Stimulated activated CD4-positive, alpha-beta T cell treated with anti-CD3 and anti-CD28 coated beads, TNF-alpha, amount 100 ng/mL, for 1 hour (primary cell): Measurements from ENCODE around the gene CCDC116.
"Not testable (repeated sequence)": the region's sequence is repeated elsewhere in the genome, so short reads cannot be mapped to it uniquely, and the experiment has no call there.

Source experiments
- DNase-seq, 3 donors: peaks; one replicate each; pipeline ENCODE4 v3.0.0-alpha.2; 2020; ENCODE audit warnings: low read depth in 3 of 3, low spot score in 1 of 3

CCDC116 gene

GRCh38 chr22:21629255-21630149, 3.1 kb upstream of the CCDC116 start, which contains the start of gene YDJC:
Gene YDJC, minus strand, starts transcription at chr22:21630022. Its CDS starts 8 bp downstream, at chr22:21630014.
- DNase-seq, result peak; percentile 86 to 96 (median 89)

- no peak for DNase-seq
These were observed 1.5 kb upstream of the CCDC116 start for GRCh38 chr22:21631025-21631424.

- DNase-seq, result no peak
These were observed 371 bp downstream of the CCDC116 start for GRCh38 chr22:21632931-21633330.

- no peak for DNase-seq
These were observed 921 bp downstream of the CCDC116 start for GRCh38 chr22:21633481-21633880.

GRCh38 chr22:21634081-21634480, 1.5 kb downstream of the CCDC116 start:
- no peak for DNase-seq

GRCh38 chr22:21634844-21635243, 2.3 kb downstream of the CCDC116 start:
- no peak for DNase-seq

GRCh38 chr22:21635771-21636510, 3.4 kb downstream of the CCDC116 start:
- DNase-seq, result no peak

GRCh38 chr22:21636629-21637218, 4.2 kb downstream of the CCDC116 start:
- DNase-seq, result no peak

GRCh38 chr22:21637450-21637849, 4.9 kb downstream of the CCDC116 start:
- not testable (repeated sequence) for DNase-seq

- no peak for DNase-seq
These were observed 6.8 kb downstream of the CCDC116 start for GRCh38 chr22:21639359-21639758.

- DNase-seq, result no peak
These were observed 8.2 kb downstream of the CCDC116 start for GRCh38 chr22:21640810-21641209.

- DNase-seq, result no peak
These were observed 8.8 kb downstream of the CCDC116 start for GRCh38 chr22:21641417-21641788.

GRCh38 chr22:21641789-21642583, 9.4 kb downstream of the CCDC116 start, which contains the start of gene SDF2L1:
Gene SDF2L1, plus strand, starts transcription at chr22:21642302. Its CDS starts 35 bp downstream, at chr22:21642337.
- peak; percentile 95 to 98 (median 95) for DNase-seq

- DNase-seq, result peak in 1 of 3 donors; percentile 39
These were observed 10.3 kb downstream of the CCDC116 start for GRCh38 chr22:21642584-21643448.

GRCh38 chr22:21643533-21644357, 11.2 kb downstream of the CCDC116 start:
- no peak for DNase-seq

- DNase-seq, result not testable (repeated sequence)
These were observed 13.0 kb downstream of the CCDC116 start for GRCh38 chr22:21645513-21645912.

- peak; percentile 48 to 63 (median 59) for DNase-seq
These were observed 14.3 kb downstream of the CCDC116 start for GRCh38 chr22:21646608-21647590.

GRCh38 chr22:21650280-21650679, 17.7 kb downstream of the CCDC116 start:
- no peak for DNase-seq
